ENCODE results near the gene TRIM3.
A peak's percentile ranks its signal among the peaks of the same experiment; 100 is the strongest.

The TRIM3 gene

DNA sequence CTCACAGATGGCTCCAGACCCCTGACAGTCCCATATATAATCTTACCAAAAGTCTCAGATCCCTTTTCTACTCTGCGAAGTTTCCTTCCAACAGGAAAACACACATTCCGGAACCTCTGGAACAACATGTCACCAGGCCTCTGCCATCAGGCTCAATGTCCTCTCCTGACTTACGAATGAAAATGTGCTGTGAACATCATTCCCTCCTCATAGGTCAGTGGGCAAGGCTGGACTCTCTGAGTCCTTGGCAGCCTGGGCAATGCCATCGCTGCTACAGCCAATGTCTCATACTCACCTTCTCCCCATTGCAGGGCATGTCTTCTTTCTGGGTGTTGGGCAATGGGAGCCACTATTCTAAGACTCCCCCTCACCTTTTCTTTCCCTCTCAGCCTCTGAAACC, 31.3 kb downstream of the TRIM3 start:
- no peak for DNase-seq (ENCODE audit: low read depth, low spot score)
- no peak overlapping the region for H3K27ac ChIP-seq

DNA sequence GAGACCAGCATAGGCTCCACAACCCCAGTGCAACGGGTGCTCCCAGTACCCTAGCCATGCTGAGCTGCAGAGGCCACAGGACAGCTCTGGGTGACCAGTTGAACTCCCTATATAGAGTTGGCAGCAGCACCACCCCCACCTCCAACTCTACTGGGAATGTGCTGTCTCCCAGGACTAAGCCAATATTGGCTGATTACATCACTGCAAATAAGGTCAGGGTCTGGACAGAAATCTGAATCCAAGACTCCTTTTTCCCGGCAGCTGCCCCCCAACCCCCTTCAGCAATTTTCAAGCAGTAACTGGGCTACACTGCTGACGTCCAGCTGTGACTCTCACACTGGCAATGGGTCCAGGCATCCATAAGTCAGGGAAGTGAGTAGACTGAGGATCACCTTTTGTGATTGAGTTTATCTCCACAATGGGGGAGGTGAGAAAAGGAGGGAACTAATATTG, 32.8 kb downstream of the TRIM3 start, which contains the start of gene HPX:
HPX (minus strand) TSS at position 82 of the 453 bp plus-strand sequence; CDS start at position 58, 24 bp downstream.
- H3K27ac ChIP-seq, result no peak within 1 kb of the TSS

DNA sequence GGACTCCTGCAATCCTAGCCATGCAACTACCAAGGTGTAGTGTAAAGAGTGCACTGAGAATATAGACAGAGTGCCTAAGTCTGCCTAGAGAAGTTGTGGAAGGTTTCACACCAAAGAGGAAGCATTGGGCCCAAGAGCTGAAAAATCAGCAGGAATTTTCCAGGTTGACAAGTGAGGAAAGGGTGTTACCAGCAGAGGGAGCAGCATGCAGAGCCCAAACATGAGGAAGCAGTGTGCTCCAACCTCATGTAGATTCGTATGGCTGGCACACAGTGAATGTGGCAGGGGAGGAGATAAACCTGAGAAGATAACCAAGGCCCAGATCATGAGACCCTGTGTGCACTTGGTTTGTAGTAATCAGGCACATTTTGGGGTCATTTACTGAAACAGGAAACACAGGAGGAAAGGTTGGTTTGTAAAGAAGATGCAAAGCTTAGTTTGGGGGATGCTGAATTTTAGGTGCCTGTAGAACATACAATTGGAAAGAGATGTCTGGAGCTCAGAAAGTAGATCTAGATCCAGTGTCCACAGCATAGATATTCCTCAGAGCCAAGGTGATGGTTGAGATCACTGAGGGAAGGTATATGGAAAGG, 34.7 kb downstream of the TRIM3 start:
- DNase-seq (ENCODE audit: low read depth, low spot score), result peak; percentile 20
- H3K27ac ChIP-seq, result no peak overlapping the region

More for the DNA sequence above, 32.8 kb downstream of the TRIM3 start, which contains the start of gene HPX:
- DNase-seq (ENCODE audit: low read depth, low spot score), result no peak

DNA sequence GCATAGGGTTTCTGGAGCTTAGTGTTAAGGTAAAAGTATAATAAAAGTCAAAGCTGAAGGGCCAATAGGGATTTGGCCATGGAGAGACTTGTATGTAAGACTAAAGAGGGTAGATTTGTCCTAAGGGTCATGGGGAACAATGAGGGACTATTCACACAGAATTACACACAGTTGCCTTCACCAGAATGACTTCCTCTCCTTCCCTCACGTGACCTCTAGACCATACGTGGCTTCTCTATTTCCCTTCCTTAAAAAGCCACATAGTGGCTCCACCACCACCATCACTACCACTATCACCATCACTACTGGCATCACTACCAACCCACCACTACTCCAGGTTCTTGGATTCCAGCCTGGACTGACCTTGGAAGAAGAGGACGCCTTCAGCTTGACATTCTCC, 35.7 kb downstream of the TRIM3 start:
- DNase-seq (ENCODE audit: low read depth, low spot score), result no peak
- H3K27ac ChIP-seq, result no peak overlapping the region

DNA sequence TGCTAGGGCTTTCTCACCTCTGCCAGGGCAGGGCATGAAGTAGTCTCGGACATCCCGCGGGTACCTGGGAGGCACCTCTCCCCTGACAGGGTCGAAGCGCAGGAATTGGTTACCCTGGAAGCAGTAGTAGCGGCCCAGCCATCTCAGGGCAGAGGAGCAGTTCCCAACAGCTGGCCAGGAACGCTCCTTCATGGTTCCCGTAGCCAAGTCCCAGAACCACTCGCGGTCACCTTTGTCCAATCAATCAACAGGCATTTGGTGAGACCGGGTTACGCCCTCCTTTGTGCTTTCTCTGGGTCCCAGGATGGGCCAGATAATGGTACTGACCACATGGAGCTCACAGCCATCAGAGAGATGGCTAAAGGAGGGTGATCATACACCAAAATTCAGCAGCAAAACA, 36.3 kb downstream of the TRIM3 start:
- H3K27ac ChIP-seq, result no peak overlapping the region

DNA sequence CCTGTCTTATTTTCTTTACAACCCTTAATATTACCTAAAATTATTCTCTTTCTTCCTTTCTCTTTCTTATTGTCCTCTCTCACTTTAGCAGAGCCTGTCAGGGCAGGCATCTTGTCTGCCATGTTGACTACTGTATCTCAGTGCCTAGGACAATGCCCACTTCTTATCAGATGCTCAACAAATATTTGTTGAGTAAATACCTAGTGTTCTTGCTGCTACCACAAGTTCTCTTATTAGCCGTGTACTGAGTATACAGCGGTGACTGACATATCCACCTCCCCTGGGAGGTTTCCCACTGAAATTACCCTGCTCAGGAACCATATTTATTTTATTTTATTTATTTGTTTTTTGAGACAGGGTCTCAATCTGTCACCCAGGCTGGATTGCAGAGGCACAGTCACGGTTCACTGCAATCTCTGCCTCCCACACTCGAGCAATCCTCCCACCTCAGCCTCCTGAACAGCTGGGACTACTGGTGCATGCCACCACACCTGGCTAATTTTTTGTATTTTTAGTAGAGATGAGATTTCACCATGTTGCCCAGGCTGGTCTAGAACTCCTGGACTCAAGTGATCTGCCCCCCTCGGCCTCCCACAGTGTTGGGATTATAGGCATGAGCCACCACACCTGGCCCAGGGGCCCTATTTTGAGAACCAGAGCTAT, 39.6 kb downstream of the TRIM3 start:
- no peak for DNase-seq (ENCODE audit: low read depth, low spot score)
- no peak overlapping the region for H3K27ac ChIP-seq

More for the DNA sequence above, 36.3 kb downstream of the TRIM3 start:
- no peak for DNase-seq (ENCODE audit: low read depth, low spot score)

DNA sequence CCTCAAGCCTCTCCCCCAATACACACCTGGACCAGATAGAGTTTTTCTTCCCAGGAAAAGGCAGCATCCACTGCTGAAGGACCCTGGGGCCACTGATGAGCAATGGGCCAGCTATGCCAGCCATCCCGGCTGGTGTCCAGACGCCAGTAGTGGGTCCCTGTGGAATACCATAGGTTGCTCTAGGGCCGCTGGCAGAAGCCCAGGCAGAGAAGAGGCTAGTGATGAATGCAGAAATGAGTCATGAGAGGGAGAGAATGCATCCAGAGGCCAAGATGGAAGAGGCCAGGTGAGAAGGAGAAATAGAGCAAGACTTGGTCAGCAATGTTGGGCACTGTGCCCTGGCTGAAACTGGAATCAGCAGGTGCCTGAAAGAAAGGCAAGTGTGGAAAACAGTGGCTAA, 41.9 kb downstream of the TRIM3 start:
- no peak for DNase-seq (ENCODE audit: low read depth, low spot score)
- no peak overlapping the region for H3K27ac ChIP-seq

DNA sequence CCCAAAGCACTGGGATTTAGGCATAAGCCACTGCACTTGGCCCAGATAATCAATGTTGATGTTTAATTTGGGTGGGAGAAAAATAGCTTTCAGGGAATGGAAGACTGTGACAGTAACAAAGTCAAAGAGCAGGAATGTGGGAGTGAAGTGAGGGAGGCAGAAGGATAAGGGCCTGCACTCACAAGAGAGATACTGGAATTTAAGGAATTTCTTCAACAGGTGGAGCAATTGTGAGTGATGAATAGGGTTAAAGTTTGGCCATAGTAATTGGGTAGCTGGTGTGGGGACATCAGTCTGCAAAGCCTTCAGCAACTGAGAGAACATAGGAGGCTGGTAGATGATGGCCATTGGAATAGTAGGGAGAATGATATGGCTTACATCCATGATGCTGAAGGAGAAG, 46.2 kb downstream of the TRIM3 start:
- DNase-seq (ENCODE audit: low read depth, low spot score), result no peak
- H3K27ac ChIP-seq, result no peak overlapping the region

DNA sequence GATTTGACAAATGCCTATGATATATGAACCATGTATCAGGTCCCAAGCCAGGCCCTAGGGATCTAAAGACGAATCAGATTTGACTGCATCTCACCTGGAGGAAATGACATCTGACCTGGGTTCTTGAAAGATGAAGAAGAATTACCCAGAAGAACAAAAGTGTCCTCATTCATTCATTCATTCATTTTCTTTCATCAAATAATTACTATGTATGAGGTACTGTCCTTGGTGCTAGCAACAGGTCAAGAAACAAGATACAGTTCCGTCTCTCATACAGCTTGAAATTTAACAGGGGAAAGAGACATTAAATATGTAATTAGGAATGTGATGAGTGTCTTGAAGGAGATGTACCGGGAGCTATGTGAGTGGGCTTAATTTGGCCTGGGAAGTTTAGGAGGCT, 53.1 kb downstream of the TRIM3 start:
- no peak overlapping the region for H3K27ac ChIP-seq
- no peak for DNase-seq (ENCODE audit: low read depth, low spot score)

DNA sequence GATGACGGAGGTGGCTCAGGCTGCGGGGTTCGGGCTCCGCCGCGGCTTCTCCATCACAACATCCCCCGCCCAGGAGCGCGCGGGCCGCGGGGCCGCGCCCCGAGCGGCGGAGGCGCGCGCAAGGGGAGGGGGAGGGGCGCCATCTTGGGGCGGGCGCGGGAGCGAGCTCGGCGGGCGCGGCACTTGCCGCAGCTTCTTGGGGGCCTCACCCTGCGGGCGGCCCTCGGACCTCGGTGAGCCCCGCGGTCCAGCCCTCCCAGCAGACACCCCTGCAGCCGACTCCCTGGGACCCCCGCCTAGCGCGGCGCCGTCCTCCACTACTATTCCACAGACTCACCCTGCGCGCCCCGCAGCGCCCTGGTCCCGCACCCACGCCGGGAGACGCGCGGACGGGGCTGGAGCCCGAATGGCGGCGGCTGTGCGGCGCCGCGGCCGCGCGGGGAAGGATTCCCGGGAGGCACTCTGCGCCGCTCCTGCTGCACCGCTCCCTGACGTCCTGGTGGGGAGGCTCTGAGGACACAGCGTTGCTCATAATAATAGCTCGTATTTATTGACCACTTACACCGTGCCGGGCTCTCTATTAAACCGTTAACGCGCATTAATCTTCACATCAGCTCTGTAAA, 54.6 kb downstream of the TRIM3 start, which contains the start of gene APBB1:
APBB1 (minus strand) TSS at position 86 of the 623 bp plus-strand sequence. CDS start 7,747 bp downstream, outside the sequence.
- DNase-seq (ENCODE audit: low read depth, low spot score), result no peak
- H3K27ac ChIP-seq, result no peak within 1 kb of the TSS

DNA sequence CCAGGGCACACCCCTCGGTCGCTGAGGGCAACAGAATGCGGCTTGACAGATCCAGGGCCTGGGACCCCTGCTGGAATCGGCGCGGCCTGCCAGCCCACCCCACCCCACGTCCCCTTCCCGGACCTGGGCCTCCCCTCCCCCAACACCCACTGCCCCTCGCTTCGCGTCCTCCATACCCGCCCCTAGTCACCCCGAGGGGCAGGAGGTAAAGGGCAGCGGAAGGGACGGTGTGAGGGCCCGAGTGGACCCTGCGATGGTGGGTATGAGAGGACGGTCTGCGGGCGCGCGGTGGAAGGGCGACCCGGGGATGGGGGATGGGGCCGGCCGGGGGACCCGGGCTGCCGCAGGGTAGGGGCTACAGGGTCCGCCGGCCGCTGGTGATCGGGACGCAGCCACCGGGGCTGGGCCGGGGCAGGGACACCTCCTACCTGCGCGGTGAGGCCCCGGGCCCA, 55.2 kb downstream of the TRIM3 start:
- H3K27ac ChIP-seq, result no peak overlapping the region

DNA sequence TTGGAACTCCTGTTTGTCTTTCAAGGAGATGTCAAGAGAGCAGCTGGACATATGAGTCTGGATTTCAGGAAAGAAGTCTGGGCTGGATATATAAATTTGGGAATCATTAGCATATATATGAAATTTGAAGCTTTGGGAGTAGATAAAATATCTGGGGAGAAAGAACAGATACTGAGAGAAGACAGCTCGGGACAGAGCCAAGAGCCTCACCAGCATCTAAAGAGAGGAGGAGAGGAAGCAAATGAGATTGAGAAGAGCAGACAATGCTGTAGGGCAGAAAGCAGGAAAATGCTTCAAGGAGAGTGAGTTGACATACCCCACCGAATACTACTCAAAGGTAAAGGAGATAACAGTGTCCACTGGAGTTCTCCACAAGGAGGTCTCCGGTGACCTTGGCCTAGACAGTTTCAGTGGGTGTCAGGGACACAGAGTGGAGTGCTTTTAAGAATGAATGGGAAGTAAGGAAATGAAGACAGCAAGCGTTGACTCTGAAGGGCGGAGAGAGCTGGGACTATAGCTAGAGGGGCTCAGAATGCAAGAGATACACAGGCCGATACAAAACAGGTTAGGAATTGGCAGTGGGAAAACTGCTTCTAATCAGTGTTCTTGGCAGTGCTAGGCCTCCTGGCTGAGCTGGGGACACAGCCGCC, 55.7 kb downstream of the TRIM3 start:
- DNase-seq (ENCODE audit: low read depth, low spot score), result no peak
- no peak overlapping the region for H3K27ac ChIP-seq

More for the DNA sequence above, 55.2 kb downstream of the TRIM3 start:
- no peak for DNase-seq (ENCODE audit: low read depth, low spot score)

DNA sequence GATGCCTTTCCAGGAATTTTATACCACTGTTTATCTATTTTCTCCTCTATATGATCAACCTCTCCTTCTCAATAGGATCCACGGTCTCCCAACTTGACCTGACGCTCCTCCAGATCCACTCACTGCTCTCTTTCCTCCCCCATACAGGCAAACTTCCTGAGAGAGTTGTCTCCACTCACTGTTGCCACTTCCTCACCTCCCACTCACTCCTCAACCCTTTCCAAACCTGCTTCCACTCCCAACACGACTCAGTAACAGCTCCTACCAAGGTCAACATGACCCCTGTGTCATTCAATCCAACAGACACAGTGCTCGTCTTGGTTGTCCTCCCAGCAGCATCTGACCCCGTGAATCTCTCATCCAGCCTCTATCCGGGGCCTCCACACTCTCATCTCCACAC, 57.9 kb downstream of the TRIM3 start:
- no peak for DNase-seq (ENCODE audit: low read depth, low spot score)
- no peak overlapping the region for H3K27ac ChIP-seq

DNA sequence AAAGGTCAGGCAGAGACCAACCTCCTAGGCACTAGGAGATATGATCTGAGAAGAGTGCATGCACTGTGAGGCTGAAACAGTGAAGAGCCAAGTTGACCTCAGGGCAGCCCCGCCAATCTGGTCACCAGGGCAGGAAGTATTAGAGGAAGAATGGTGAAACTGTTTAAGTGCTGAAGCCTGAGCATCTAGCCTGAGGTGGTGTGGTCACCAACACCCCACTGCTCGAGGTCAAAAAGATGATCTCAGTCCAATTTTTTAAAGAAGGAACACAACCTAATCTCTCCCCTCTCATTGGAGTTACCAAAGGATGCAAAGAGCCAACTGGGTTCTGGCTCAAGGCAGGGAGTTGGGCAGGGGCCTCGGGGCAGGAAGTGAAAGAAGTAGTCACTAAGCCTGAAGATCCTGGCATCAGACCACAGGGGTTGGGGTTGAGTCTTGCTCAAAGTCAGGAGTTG, 58.8 kb downstream of the TRIM3 start:
- H3K27ac ChIP-seq, result no peak overlapping the region
- DNase-seq (ENCODE audit: low read depth, low spot score), result no peak

DNA sequence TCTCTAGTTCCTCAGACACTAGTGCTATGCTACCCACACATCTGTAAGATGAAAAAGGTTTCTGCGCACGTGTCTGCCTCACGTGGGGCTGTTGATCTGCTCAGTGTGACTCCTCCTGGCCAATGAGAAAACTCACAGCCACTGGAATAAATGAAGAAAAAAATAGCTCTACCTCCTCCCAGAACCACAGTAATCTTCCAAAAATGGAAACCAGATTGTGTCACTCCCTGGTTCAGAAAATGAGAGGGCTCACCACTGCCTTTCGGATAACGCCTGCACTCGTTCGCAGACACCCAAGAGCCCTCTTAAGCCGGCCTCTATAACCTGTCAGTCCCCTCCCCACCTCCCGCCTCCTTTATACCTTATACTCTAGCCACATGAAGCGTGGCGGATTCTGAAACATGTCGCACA, 59.9 kb downstream of the TRIM3 start:
- H3K27ac ChIP-seq, result no peak overlapping the region
- no peak for DNase-seq (ENCODE audit: low read depth, low spot score)

DNA sequence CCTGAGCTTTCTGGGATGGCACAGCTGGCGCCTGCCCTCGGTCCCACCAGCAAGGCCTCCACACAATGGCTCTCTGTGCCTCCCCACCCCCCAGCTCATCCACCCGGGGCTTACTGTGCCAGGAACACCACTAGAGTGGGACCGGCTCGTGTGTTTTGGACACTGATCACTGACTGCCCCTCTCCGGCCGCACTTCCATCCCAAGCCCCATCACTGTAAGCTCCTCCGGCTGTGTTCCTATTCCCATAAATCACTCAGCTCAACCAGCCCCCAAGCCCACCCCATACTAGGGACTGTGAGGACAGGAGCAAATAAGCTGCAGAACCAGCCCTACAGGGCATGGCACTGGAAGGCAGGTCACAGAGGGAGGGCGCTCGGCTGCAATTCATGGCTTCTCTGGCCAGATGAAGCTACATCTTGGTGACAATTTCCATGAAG, 62.1 kb downstream of the TRIM3 start:
- DNase-seq (ENCODE audit: low read depth, low spot score), result no peak

DNA sequence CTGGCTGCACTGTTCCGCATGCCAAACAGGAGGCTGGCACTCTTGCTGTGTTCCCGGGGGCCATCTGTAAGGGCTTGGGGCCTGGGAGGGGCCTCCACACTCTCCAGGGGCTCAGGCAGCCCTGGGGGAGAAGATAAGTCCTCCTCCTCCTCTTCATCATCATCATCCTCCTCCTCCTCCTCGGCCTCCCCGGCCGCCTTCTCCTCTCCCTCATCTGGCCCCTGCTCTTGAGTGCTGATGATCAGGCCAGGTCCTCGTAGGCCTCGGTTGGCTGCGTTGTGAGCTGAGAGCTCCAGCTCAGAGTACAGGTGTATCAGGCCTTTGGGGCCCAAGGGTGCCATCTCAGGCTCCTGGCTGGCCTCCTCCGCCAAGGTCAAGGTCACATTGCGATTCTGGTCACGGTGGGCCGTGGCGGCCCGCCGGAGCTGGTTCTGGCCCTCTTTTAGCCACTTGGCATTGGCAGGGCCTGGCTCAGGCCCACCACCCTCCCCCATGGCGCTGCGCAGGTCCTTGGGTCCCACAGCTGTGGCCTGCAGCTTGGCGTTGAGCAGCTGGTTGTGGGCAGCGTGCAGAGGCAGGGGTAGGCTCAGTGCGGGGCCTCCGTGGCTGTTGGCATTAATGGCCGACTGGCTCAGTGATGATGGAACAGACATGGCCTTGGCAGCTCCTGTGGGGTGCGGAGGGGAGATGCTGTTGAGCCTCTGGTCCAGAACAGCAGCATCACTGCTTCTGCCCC, 62.9 kb downstream of the TRIM3 start:
- H3K27ac ChIP-seq, result no peak overlapping the region
- no peak for DNase-seq (ENCODE audit: low read depth, low spot score)

More for the DNA sequence above, 62.1 kb downstream of the TRIM3 start:
- H3K27ac ChIP-seq, result no peak overlapping the region

DNA sequence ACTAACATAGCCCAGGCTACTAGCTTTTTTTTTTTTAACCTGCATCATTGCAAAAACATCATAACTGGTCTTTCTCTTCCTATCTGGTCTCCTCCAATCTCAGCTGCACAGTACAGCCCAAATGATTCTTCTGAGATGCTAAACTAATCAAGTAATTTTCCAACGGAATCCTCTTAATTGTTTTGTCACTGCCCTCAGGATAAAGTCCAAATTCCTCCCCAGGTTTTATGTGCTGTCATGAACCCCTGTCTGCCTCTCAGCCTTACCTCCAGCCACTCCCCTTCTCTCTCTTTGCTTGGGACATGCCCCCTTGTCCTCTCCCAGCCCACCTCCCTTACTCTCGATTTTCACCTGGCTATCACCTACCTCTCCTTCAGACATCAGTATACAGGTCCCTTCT, 67.4 kb downstream of the TRIM3 start:
- no peak overlapping the region for H3K27ac ChIP-seq
- no peak for DNase-seq (ENCODE audit: low read depth, low spot score)

DNA sequence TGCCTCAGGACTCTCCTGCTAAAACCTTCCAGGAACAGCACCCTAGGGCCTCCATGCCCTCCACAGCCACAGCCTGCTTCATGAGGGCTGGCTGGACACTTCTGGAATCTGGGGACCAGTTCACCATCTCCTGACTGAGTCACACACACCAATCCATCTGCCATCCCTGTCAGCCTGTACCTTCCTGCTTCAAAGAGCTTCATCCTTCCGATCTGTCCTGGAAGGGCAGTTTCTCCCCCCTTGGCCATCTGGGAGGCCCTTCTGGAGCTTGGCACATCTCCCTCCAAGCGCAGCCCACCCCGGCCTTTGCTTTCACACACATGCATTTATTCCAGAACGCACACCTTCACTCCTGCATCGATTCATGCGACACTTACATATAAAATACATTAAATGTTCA, 67.9 kb downstream of the TRIM3 start:
- DNase-seq (ENCODE audit: low read depth, low spot score), result no peak
- no peak overlapping the region for H3K27ac ChIP-seq
